ENCODE data around the gene ZNF425. TPM values are rescaled to one million over a fixed set of nuclear protein-coding genes. Genes with fewer than 3 reads are reported as not detected.

ZNF425 gene, protein sequence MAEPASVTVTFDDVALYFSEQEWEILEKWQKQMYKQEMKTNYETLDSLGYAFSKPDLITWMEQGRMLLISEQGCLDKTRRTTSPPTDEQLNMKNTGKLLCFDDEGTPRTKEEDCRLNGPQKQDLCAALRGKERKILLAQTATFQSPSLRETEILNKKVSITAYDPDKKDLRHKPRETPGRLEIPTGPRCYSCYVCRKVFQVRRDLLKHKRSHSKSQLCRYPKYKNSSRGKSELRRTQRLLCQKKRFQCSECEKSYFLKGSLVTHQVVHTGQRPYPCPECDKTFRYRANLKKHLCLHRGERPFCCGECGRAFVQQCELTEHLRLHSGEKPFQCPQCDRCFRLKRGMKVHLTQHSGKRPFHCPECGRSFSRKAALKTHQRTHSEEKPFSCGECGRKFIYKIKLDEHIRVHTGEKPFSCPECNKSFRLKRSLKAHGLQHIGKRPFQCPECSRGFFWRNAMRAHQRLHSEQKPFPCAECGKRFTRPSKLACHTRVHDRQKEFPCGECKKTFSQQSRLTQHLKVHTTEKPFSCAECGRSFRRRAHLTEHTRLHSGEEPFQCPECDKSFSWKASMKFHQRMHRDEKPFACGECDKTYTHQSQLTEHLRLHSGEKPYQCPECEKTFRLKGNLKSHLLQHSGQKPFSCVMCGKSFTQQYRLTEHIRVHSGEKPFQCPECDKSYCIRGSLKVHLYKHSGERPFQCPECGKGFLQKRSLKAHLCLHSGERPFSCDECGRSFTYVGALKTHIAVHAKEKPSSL
- total RNA-seq (1 to 10 TPM; 2.9 to 4.9 (median 3.6) TPM), polyA plus RNA-seq (under 1 TPM; 0.60 to 0.85 (median 0.69) TPM)

GRCh38 chr7:149125863-149126661 lies at the start of gene ZNF425:
Gene ZNF425 (minus strand): TSS chr7:149126324. CDS start chr7:149126213, 111 bp downstream.
- peak within 1 kb of the TSS; percentile 96 to 99 (median 97) for H3K27ac ChIP-seq
- DNase-seq: peak; percentile 95
- H3K36me3 ChIP-seq: peaks cover 0 to 15% (median 4%) of the 10 kb centered on the region in 4 donors
- peak; percentile 87 to 90 for TF ChIP-seq POLR2A (IDR thresholded peaks at IDR 0.05)
- TF ChIP-seq, protein P1, sequence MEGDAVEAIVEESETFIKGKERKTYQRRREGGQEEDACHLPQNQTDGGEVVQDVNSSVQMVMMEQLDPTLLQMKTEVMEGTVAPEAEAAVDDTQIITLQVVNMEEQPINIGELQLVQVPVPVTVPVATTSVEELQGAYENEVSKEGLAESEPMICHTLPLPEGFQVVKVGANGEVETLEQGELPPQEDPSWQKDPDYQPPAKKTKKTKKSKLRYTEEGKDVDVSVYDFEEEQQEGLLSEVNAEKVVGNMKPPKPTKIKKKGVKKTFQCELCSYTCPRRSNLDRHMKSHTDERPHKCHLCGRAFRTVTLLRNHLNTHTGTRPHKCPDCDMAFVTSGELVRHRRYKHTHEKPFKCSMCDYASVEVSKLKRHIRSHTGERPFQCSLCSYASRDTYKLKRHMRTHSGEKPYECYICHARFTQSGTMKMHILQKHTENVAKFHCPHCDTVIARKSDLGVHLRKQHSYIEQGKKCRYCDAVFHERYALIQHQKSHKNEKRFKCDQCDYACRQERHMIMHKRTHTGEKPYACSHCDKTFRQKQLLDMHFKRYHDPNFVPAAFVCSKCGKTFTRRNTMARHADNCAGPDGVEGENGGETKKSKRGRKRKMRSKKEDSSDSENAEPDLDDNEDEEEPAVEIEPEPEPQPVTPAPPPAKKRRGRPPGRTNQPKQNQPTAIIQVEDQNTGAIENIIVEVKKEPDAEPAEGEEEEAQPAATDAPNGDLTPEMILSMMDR (IDR thresholded peaks at IDR 0.05): peak; percentile 90 to 98 (median 96)
- TF ChIP-seq EP300 (IDR thresholded peaks at IDR 0.05): no peak
- peak; percentile 91 to 97 (median 94) for TF ChIP-seq POLR2AphosphoS5 (IDR thresholded peaks at IDR 0.05)
- intact Hi-C loops (cut with DNase I): loop anchor here (1.0 to 10.0 kb wide), 7 partner anchors 21 to 424 kb away; partner anchors contain the start of genes EZH2, ZNF282, ZNF398 and ZNF746
- peaks cover 0 to 5% (median 0%) of the 10 kb centered on the region in 4 donors for H3K9me3 ChIP-seq
- peak within 1 kb of the TSS; percentile 87 to 99 (median 90) for H3K4me3 ChIP-seq
- WGBS, 2 donors: 0 to 1% methylated on average over 72 of the region's 72 CpGs
- no peaks in the 10 kb centered on the region for H3K27me3 ChIP-seq
- peaks cover 0 to 17% (median 13%) of the 10 kb centered on the region in 4 donors for H3K4me1 ChIP-seq

DNA sequence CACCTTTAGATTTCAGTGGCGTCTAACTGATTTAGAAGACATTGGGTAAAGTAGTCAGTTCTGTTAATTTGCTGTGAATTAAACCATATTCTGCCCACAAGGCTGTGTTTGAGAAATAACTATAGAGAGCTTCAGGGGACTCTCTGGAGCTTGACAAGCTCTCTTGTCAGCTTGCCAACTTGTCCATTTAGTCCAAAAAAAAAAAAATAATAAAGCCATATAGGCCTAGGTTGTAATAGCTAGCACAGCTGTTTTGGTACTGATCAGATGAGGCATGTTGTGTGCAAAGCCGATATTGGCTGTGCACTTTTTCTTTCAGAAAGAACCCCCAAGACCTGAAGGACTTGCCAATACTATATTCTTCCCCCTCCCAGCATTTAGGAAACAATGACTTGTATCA lies 49.0 kb upstream of the ZNF425 start:
- no peak for DNase-seq
- H3K9me3 ChIP-seq: no peaks in the 10 kb centered on the region
- no peak overlapping the region for H3K27ac ChIP-seq
- H3K4me1 ChIP-seq: peaks cover 0 to 10% (median 0%) of the 10 kb centered on the region in 4 donors
- H3K36me3 ChIP-seq: peaks cover 21 to 84% (median 36%) of the 10 kb centered on the region in 4 donors
- no peaks in the 10 kb centered on the region for H3K27me3 ChIP-seq
- intact Hi-C loops (cut with DNase I): no loop called here
- WGBS, 2 donors: 96% methylated on average over 2 of the region's 2 CpGs
- no peak overlapping the region for H3K4me3 ChIP-seq
- TF ChIP-seq EP300 (IDR thresholded peaks at IDR 0.05) (no peak), POLR2AphosphoS5 (IDR thresholded peaks at IDR 0.05) (no peak), POLR2A (IDR thresholded peaks at IDR 0.05) (no peak)
- TF ChIP-seq, protein P1 (IDR thresholded peaks at IDR 0.05): no peak

- intact Hi-C loops (cut with DNase I): no loop called here
- Histone ChIP-seq H3K9me3 (no peaks in the 10 kb centered on the region), H3K36me3 (peaks cover 16 to 87% (median 39%) of the 10 kb centered on the region in 4 donors), H3K4me1 (no peaks in the 10 kb centered on the region), H3K4me3 (no peak overlapping the region), H3K27ac (no peak overlapping the region), H3K27me3 (no peaks in the 10 kb centered on the region)
- WGBS, 2 donors: 96 to 99% methylated on average over 1 of the region's 1 CpG
- no peak for DNase-seq
- TF ChIP-seq, protein P1 (IDR thresholded peaks at IDR 0.05): no peak
- TF ChIP-seq EP300 (IDR thresholded peaks at IDR 0.05): no peak
- TF ChIP-seq POLR2A (IDR thresholded peaks at IDR 0.05): no peak
- no peak for TF ChIP-seq POLR2AphosphoS5 (IDR thresholded peaks at IDR 0.05)
These were observed 46.4 kb upstream of the ZNF425 start for GRCh38 chr7:149172534-149172920.

DNA sequence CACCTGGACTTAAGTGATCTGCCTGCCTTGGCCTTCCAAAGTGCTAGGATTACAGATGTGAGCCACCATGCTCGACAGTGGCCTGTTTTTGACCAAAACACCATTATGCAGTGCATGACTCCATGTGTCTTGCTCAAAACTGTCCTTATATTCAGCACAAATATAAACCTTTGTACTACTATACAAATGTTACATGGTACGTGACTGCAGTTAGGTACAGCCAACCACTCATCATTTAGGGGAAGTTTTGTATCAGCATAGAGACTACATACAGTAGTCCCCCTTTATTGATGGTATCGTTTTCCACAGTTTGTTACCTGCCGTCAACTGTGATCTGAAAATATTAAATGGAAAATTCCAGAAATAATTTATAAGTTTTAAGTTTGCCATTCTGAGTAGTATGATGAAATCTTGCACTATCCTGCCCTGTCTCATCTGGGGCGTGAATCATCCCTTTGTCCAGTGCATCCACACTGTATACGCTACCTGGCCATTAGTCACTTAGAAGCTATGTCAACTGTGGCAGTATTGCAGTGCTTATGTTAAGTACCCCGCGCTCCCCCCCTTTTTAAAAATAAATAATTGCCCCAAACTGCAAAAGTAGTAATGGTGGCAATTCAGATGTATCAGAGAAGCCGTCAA lies 45.9 kb upstream of the ZNF425 start:
- Histone ChIP-seq H3K4me3 (no peak overlapping the region), H3K9me3 (no peaks in the 10 kb centered on the region), H3K36me3 (peaks cover 18 to 87% (median 40%) of the 10 kb centered on the region in 4 donors), H3K27ac (no peak overlapping the region), H3K4me1 (no peaks in the 10 kb centered on the region), H3K27me3 (no peaks in the 10 kb centered on the region)
- intact Hi-C loops (cut with DNase I): no loop called here
- no peak for DNase-seq
- no peak for TF ChIP-seq EP300 (IDR thresholded peaks at IDR 0.05)
- TF ChIP-seq, protein P1 (IDR thresholded peaks at IDR 0.05): no peak
- TF ChIP-seq POLR2A (IDR thresholded peaks at IDR 0.05): no peak
- TF ChIP-seq POLR2AphosphoS5 (IDR thresholded peaks at IDR 0.05): no peak
- 83 to 86% methylated on average over 9 of the region's 9 CpGs for WGBS, 2 donors

Measured in sigmoid colon (tissue), 7 donors.